ENCODE results near the gene CNTNAP2.
A peak's percentile ranks its signal among the peaks of the same experiment; 100 is the strongest.

CNTNAP2 gene

GRCh38 chr7:146094356-146094755 lies 22.2 kb upstream of the CNTNAP2 start:
- TF ChIP-seq FOXA1 (IDR thresholded peaks at IDR 0.05): no peak
- TF ChIP-seq ELF4 (IDR thresholded peaks at IDR 0.05): no peak
- no peak for TF ChIP-seq FOXM1 (IDR thresholded peaks at IDR 0.05; ENCODE audit: borderline replicate concordance)
- no peak for TF ChIP-seq ARNT (IDR thresholded peaks at IDR 0.05)
- no peak for TF ChIP-seq PKNOX1 (IDR thresholded peaks at IDR 0.05)
- no peak for TF ChIP-seq SP1 (IDR thresholded peaks at IDR 0.05)
- TF ChIP-seq HDGF (IDR thresholded peaks at IDR 0.05; ENCODE audit: borderline replicate concordance): no peak
- no peak for TF ChIP-seq CTBP1 (IDR thresholded peaks at IDR 0.05; ENCODE audit: borderline replicate concordance)
- no peak for TF ChIP-seq BHLHE40 (IDR thresholded peaks at IDR 0.05; ENCODE audit: borderline replicate concordance)
- no peak for TF ChIP-seq TARDBP (IDR thresholded peaks at IDR 0.05)
- no peak for TF ChIP-seq LEF1 (IDR thresholded peaks at IDR 0.05; ENCODE audit: borderline replicate concordance)
- no peak for TF ChIP-seq FOXK2 (IDR thresholded peaks at IDR 0.05)
- no peak for TF ChIP-seq L3MBTL2 (conservative IDR thresholded peaks at IDR 0.05)
- no peak for TF ChIP-seq NFRKB (IDR thresholded peaks at IDR 0.05)
- TF ChIP-seq SUZ12 (IDR thresholded peaks at IDR 0.05): no peak
- DNase-seq (ENCODE audit: extremely low spot score): no peak
- ChIA-PET CTCF (no interaction called here), POLR2A (no interaction called here)

GRCh38 chr7:146096994-146097393 lies 19.6 kb upstream of the CNTNAP2 start:
- ChIA-PET POLR2A (no interaction called here), CTCF (no interaction called here)
- DNase-seq (ENCODE audit: extremely low spot score): peak; percentile 19
- TF ChIP-seq ELF4 (IDR thresholded peaks at IDR 0.05) (no peak), FOXM1 (IDR thresholded peaks at IDR 0.05; ENCODE audit: borderline replicate concordance) (no peak), L3MBTL2 (conservative IDR thresholded peaks at IDR 0.05) (no peak), SP1 (IDR thresholded peaks at IDR 0.05) (no peak), LEF1 (IDR thresholded peaks at IDR 0.05; ENCODE audit: borderline replicate concordance) (no peak), FOXK2 (IDR thresholded peaks at IDR 0.05) (no peak), CTBP1 (IDR thresholded peaks at IDR 0.05; ENCODE audit: borderline replicate concordance) (no peak), SUZ12 (IDR thresholded peaks at IDR 0.05) (no peak)

- no peak for TF ChIP-seq L3MBTL2 (conservative IDR thresholded peaks at IDR 0.05)
- no peak for TF ChIP-seq BHLHE40 (IDR thresholded peaks at IDR 0.05; ENCODE audit: borderline replicate concordance)
- TF ChIP-seq ARNT (IDR thresholded peaks at IDR 0.05): no peak
- ChIA-PET CTCF (no interaction called here), POLR2A (no interaction called here)
- no peak for DNase-seq (ENCODE audit: extremely low spot score)
Measured at GRCh38 chr7:146106319-146106718, 10.3 kb upstream of the CNTNAP2 start.

- CTCF ChIA-PET: no interaction called here
- TF ChIP-seq PKNOX1 (IDR thresholded peaks at IDR 0.05) (no peak), FOXA1 (IDR thresholded peaks at IDR 0.05) (no peak), SP1 (IDR thresholded peaks at IDR 0.05) (no peak), ELF4 (IDR thresholded peaks at IDR 0.05) (no peak), FOXK2 (IDR thresholded peaks at IDR 0.05) (no peak), SUZ12 (IDR thresholded peaks at IDR 0.05) (no peak), ARNT (IDR thresholded peaks at IDR 0.05) (no peak), HDGF (IDR thresholded peaks at IDR 0.05; ENCODE audit: borderline replicate concordance) (no peak), CTBP1 (IDR thresholded peaks at IDR 0.05; ENCODE audit: borderline replicate concordance) (no peak), FOXM1 (IDR thresholded peaks at IDR 0.05; ENCODE audit: borderline replicate concordance) (no peak), ZNF384 (IDR thresholded peaks at IDR 0.05) (no peak), L3MBTL2 (conservative IDR thresholded peaks at IDR 0.05) (no peak), NFRKB (IDR thresholded peaks at IDR 0.05) (no peak), BHLHE40 (IDR thresholded peaks at IDR 0.05; ENCODE audit: borderline replicate concordance) (no peak), TARDBP (IDR thresholded peaks at IDR 0.05) (no peak)
- POLR2A ChIA-PET: no interaction called here
- no peak for DNase-seq (ENCODE audit: extremely low spot score)
Measured at GRCh38 chr7:146112755-146113154, 3.8 kb upstream of the CNTNAP2 start.

- ChIA-PET POLR2A (no interaction called here), CTCF (no interaction called here)
- no peak for DNase-seq (ENCODE audit: extremely low spot score)
- TF ChIP-seq NFRKB (IDR thresholded peaks at IDR 0.05) (no peak), L3MBTL2 (conservative IDR thresholded peaks at IDR 0.05) (no peak), CTBP1 (IDR thresholded peaks at IDR 0.05; ENCODE audit: borderline replicate concordance) (no peak), FOXK2 (IDR thresholded peaks at IDR 0.05) (no peak), FOXA1 (IDR thresholded peaks at IDR 0.05) (no peak), ARNT (IDR thresholded peaks at IDR 0.05) (no peak), ELF4 (IDR thresholded peaks at IDR 0.05) (no peak)
Measured at GRCh38 chr7:146115548-146115850, 1.1 kb upstream of the CNTNAP2 start.

GRCh38 chr7:146115851-146116520 lies 615 bp upstream of the CNTNAP2 start:
- POLR2A ChIA-PET: no interaction called here
- peak; percentile 92 for DNase-seq (ENCODE audit: extremely low spot score)
- TF ChIP-seq NFRKB (IDR thresholded peaks at IDR 0.05): no peak
- peak; percentile 36; the same call in 1 of the 2 replicates for TF ChIP-seq CTBP1 (IDR thresholded peaks at IDR 0.05; ENCODE audit: borderline replicate concordance)
- CTCF ChIA-PET: interaction anchor here (1.3 kb wide), 1 partner anchor 26 kb away, joined by 3 read pairs; no protein-coding TSS in a partner anchor

- TF ChIP-seq LEF1 (IDR thresholded peaks at IDR 0.05; ENCODE audit: borderline replicate concordance) (no peak), FOXM1 (IDR thresholded peaks at IDR 0.05; ENCODE audit: borderline replicate concordance) (no peak), PKNOX1 (IDR thresholded peaks at IDR 0.05) (no peak), TARDBP (IDR thresholded peaks at IDR 0.05) (no peak), L3MBTL2 (conservative IDR thresholded peaks at IDR 0.05) (no peak), FOXA1 (IDR thresholded peaks at IDR 0.05) (no peak), ARNT (IDR thresholded peaks at IDR 0.05) (no peak), HDGF (IDR thresholded peaks at IDR 0.05; ENCODE audit: borderline replicate concordance) (no peak), SP1 (IDR thresholded peaks at IDR 0.05) (no peak), SUZ12 (IDR thresholded peaks at IDR 0.05) (no peak), NFRKB (IDR thresholded peaks at IDR 0.05) (no peak), CTBP1 (IDR thresholded peaks at IDR 0.05; ENCODE audit: borderline replicate concordance) (no peak)
- no peak for DNase-seq (ENCODE audit: extremely low spot score)
- ChIA-PET CTCF (no interaction called here), POLR2A (no interaction called here)
Measured at GRCh38 chr7:146117576-146117975, 975 bp downstream of the CNTNAP2 start.
